HepG2 (cell line): ENCODE measurements around the gene C1orf21. TPM values are rescaled to one million over a fixed set of nuclear protein-coding genes. Genes with fewer than 3 reads are reported as not detected.

Experiments
- HMGA1 ChIP-seq: sonication (generic); formaldehyde crosslinking; conservative IDR thresholded peaks from 2 replicates; pipeline ENCODE4 v1.4.0; 2020; ENCODE audit warnings: missing genetic modification reagents
- NRL ChIP-seq: sonication (generic); formaldehyde crosslinking; IDR thresholded peaks from 2 replicates; pipeline ENCODE4 v1.5.0; 2020; ENCODE audit warnings: missing genetic modification reagents, mild to moderate bottlenecking, moderate library complexity, borderline replicate concordance
- SUZ12 ChIP-seq: fragments of 150-350 bp; IDR thresholded peaks from 2 replicates; pipeline ENCODE4 v1.6.1; 2014; ENCODE audit warnings: low read depth, low read length
- ZNF282 ChIP-seq: fragments of 450-650 bp; IDR thresholded peaks from 2 replicates; pipeline ENCODE4 v1.6.1; 2018; ENCODE audit not compliant: partially characterized antibody
- ZNF34 ChIP-seq: sonication (generic); formaldehyde crosslinking; IDR thresholded peaks from 2 replicates; pipeline ENCODE4 v1.4.0; 2020; ENCODE audit warnings: mild to moderate bottlenecking, missing genetic modification reagents, borderline replicate concordance
- ZNF451 ChIP-seq: sonication (generic); formaldehyde crosslinking; IDR thresholded peaks from 2 replicates; pipeline ENCODE4 v1.5.0; 2020; ENCODE audit warnings: mild to moderate bottlenecking, missing genetic modification reagents
- polyA plus RNA-seq, 8 experiments: library from polyadenylated mRNA; depleted of rRNA in 3 of 8; stranded (reverse) in 7 of 8; unstranded in 1 of 8; fragments of >200 nt; fragmentation: Illumina TruSeq in 4 of 8; extraction: Trizol in 4 of 8; gene quantifications; 2 replicates each; pipeline versions ENCODE4 v1.2.1 to v1.2.3, GENCODE V29; 2011 to 2016; ENCODE audit warnings: low read depth in 4 of 8, missing spikeins in 1 of 8, mixed read lengths in 1 of 8; ENCODE audit not compliant: insufficient read depth in 1 of 8
- total RNA-seq, 5 experiments: library from RNA; depleted of rRNA; stranded (reverse); fragments of >200 nt; fragmentation: Illumina TruSeq; extraction: Trizol; gene quantifications; 2 replicates each; pipeline ENCODE4 v1.2.3, GENCODE V29; 2016; ENCODE audit warnings: low read depth in 1 of 5
- TF ChIP-seq, protein P1 (sequence below): sonication (generic); formaldehyde crosslinking; IDR thresholded peaks from 2 replicates; pipeline ENCODE4 v1.5.0; 2020; ENCODE audit warnings: mild to moderate bottlenecking, missing genetic modification reagents, borderline replicate concordance
- TF ChIP-seq, protein P2 (sequence below): sonication (generic); formaldehyde crosslinking; IDR thresholded peaks from 2 replicates; pipeline ENCODE4 v1.4.0; 2020; ENCODE audit warnings: missing genetic modification reagents
- TF ChIP-seq, protein P3 (sequence below): sonication (generic); formaldehyde crosslinking; IDR thresholded peaks from 2 replicates; pipeline ENCODE4 v1.8.1; 2023; ENCODE audit warnings: mild to moderate bottlenecking, missing genetic modification reagents

Gene C1orf21
- total and polyA plus RNA-seq, 2 of the 13 experiments (the other 11 are each of a cell fraction or from before 2014, with no cell fraction given): not detected

DNA sequence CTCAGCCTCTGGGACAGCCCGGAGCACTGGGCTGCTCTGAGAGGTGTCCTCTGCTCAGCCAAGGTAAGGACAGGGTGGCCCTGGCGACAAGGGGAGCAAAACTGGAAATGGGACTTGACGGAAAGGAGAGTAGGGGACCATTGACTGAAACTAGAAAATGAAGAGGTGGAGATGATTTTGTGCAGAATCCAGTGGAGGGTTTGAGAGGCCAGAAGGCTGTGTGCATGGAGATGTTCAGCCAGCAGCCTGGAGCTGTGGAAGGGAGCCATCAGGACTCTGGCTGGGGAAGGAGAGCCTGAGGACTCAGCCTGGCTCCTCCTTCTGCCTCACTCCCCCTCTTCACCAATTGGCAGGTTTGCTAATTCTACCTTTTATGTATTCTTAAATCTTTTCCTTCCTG is 253.7 kb downstream of the C1orf21 start (continued):
- TF ChIP-seq, protein P1, sequence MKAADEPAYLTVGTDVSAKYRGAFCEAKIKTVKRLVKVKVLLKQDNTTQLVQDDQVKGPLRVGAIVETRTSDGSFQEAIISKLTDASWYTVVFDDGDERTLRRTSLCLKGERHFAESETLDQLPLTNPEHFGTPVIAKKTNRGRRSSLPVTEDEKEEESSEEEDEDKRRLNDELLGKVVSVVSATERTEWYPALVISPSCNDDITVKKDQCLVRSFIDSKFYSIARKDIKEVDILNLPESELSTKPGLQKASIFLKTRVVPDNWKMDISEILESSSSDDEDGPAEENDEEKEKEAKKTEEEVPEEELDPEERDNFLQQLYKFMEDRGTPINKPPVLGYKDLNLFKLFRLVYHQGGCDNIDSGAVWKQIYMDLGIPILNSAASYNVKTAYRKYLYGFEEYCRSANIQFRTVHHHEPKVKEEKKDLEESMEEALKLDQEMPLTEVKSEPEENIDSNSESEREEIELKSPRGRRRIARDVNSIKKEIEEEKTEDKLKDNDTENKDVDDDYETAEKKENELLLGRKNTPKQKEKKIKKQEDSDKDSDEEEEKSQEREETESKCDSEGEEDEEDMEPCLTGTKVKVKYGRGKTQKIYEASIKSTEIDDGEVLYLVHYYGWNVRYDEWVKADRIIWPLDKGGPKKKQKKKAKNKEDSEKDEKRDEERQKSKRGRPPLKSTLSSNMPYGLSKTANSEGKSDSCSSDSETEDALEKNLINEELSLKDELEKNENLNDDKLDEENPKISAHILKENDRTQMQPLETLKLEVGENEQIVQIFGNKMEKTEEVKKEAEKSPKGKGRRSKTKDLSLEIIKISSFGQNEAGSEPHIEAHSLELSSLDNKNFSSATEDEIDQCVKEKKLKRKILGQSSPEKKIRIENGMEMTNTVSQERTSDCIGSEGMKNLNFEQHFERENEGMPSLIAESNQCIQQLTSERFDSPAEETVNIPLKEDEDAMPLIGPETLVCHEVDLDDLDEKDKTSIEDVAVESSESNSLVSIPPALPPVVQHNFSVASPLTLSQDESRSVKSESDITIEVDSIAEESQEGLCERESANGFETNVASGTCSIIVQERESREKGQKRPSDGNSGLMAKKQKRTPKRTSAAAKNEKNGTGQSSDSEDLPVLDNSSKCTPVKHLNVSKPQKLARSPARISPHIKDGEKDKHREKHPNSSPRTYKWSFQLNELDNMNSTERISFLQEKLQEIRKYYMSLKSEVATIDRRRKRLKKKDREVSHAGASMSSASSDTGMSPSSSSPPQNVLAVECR (CRISPR knock-in tag): no peak
- TF ChIP-seq SUZ12 (no peak), HMGA1 (CRISPR knock-in tag) (no peak), ZNF451 (CRISPR knock-in tag) (no peak), ZNF282 (no peak), ZNF34 (CRISPR knock-in tag) (no peak), NRL (CRISPR knock-in tag) (no peak)
- TF ChIP-seq, protein P2, sequence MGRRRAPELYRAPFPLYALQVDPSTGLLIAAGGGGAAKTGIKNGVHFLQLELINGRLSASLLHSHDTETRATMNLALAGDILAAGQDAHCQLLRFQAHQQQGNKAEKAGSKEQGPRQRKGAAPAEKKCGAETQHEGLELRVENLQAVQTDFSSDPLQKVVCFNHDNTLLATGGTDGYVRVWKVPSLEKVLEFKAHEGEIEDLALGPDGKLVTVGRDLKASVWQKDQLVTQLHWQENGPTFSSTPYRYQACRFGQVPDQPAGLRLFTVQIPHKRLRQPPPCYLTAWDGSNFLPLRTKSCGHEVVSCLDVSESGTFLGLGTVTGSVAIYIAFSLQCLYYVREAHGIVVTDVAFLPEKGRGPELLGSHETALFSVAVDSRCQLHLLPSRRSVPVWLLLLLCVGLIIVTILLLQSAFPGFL (CRISPR knock-in tag): no peak
- TF ChIP-seq, protein P3, sequence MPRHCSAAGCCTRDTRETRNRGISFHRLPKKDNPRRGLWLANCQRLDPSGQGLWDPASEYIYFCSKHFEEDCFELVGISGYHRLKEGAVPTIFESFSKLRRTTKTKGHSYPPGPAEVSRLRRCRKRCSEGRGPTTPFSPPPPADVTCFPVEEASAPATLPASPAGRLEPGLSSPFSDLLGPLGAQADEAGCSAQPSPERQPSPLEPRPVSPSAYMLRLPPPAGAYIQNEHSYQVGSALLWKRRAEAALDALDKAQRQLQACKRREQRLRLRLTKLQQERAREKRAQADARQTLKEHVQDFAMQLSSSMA (CRISPR knock-in tag): no peak
